Pulmonary artery endothelial cell (primary cell): Measurements from ENCODE around the gene ATOH7. TPM values are rescaled to one million over a fixed set of nuclear protein-coding genes. Genes with fewer than 3 reads are reported as not detected.
"Not testable (repeated sequence)": the region's sequence is repeated elsewhere in the genome, so short reads cannot be mapped to it uniquely, and the experiment has no call there.

Experiments
- DNase-seq: peaks from one replicate; pipeline ENCODE4 v3.0.0-alpha.2; 2011; ENCODE audit warnings: low read depth, low spot score
- total RNA-seq: library from RNA; depleted of rRNA; stranded (reverse); fragments of >200 nt; gene quantifications from 2 replicates; pipeline ENCODE4 v1.2.3, GENCODE V29; 2014

The ATOH7 gene
- not detected in 2 replicates for total RNA-seq

DNA sequence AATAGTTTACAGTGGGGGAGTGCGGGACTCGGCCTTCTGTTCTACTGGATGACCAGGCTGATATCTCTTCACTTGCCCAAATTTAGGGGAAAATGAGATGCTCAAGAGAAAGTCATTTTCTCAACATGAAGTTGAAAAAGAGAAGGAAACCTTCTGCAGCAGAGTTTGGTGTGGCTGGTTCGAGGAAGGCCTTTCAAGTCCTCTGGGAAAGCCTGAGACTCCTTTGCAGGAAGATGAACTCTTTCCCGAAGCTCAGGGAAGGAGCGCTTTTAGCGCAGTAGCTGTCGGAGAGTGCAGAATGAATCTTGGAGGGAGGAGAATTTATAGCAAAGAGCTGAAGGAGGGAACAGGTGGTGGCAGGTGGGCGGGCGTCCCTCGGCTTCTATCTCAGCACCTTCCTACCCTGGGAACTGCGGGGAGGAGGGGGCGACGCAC lies at the start of gene ATOH7:
Gene ATOH7, minus strand, starts transcription at position 297 of the 435 bp plus-strand sequence. CDS start 436 bp downstream, outside the sequence.
- DNase-seq = no peak

DNA sequence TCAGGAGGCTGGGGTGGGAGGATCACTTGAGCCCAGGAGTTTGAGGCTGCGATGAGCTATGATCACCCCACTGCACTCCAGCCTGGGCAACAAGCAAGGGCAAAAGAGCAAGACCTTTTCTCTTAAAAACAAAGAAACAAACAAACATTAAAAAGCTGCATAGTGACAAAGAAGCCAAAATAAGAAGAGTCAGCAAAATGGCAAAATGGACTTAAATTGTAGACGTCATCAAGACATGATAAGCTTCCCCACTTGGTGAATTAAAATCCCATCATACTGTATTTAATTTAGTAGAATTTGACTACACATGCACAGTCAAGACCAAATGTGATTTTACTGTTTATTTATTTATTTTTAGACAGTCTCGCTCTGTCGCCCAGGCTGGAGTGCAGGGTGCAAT lies 48.8 kb upstream of the ATOH7 start:
- DNase-seq = no peak

DNA sequence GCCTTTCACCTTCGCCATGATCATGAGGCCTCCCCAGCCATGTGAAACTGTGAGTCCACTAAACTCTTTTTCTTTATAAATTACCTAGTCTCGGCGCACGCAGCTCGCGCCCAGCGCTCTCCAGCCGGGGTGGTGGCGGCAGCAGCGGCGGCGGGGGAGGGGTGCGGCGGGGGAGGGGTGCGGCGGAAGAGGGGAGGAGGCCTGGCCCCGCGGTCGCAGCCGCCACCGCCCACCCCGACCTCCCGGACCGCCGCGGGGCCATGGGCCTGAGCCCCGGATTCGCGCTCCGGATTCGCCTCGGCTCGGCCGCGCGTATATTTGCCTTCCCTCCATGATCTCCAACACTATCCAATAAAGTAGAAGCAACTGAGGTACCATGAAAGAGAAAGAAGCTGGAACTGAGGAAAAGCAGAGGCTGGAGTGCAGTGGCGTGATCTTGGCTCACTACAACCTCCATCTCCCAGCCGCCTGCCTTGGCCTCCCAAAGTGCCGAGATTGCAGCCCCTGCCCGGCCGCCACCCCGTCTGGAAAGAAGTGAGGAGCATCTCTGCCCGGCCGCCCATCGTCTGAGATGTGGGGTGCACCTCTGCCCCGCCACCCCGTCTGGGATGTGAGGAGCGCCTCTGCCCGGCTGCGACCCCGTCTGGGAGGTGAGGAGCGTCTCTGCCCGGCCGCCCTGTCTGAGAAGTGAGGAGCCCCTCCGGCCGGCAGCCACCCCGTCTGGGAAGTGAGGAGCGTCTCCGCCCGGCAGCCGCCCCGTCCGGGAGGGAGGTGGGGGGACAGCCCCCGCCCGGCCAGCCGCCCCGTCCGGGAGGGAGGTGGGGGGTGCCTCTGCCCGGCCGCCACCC lies 47.2 kb upstream of the ATOH7 start:
- DNase-seq = not testable (repeated sequence)

DNA sequence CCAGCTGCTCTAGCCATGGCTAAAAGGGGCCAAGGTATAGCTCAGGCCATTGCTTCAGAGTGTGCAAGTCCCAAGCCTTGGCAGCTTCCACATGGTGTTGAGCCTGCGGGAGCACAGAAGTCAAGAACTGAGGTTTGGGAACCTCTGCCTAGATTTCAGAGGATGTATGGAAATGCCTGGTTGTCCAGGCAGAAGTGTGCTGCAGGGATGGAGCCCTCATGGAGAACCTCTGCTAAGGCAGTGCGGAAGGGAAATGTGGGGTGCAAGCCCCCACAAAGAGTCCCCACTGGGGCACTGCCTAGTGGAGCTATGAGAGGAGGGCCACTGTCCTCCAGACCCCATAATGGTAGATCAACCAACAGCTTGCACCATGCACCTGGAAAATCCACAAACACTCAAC lies 45.9 kb upstream of the ATOH7 start:
- not testable (repeated sequence) for DNase-seq

DNA sequence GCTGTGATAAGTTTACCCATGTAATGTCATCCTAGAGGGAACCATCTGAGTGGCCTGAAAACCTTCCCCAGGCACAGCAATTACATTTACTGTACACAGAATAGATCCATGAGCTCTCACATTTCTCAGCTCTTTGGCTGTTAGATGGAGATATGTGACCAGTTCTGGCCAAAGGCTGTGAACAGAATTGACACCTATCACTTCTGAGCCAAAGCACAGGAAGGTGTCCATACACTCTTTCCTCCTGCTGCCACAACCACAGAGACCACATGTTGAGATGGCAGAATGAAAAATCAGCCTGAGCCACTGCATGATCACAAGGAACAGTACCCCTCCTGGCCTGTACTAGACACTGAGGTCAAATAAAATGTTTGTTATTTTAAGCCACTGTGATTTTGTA lies 44.3 kb upstream of the ATOH7 start:
- DNase-seq = no peak

DNA sequence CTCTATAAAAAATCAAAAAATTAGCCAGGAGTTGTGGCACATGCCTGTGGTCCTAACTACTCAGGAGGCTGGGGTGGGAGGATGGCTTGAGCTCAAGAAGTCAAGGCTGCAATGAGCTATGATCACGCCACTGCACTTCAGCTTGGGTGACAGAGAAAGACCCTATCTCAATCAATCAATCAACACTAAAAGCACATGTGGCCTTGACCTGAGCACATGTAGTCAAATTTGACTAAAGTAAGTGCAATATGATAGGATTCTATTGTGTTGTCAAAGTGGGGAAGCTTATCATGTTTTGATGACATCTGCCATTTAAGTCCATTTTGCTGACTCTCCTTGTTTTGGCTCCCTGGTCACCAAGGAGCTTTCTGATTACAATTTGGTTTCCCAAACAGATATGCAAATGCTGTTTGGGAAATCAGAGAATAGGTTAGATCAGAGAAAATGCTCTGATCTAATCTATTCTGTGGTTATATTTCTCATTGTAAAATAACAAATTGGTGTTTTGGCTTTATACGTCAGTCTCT lies 43.8 kb upstream of the ATOH7 start:
- DNase-seq = no peak

DNA sequence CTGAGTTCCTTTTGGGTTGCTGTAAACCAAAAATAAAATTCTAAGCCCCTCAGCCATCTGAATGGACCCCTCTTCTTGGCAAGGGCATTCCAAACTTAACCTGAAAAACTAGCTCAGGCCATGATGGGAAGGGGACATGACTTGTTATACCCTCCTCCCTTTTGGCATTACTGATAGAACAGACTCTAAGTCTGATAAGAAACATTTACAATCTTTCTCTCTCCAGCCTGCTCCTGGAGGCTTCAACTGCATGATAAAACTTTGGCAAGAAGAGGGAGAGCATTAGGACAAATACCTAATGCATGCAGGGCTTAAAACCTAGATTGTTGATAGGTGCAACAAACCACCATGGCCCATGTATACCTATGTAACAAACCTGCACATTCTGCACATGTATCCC lies 40.9 kb upstream of the ATOH7 start:
- no peak for DNase-seq

DNA sequence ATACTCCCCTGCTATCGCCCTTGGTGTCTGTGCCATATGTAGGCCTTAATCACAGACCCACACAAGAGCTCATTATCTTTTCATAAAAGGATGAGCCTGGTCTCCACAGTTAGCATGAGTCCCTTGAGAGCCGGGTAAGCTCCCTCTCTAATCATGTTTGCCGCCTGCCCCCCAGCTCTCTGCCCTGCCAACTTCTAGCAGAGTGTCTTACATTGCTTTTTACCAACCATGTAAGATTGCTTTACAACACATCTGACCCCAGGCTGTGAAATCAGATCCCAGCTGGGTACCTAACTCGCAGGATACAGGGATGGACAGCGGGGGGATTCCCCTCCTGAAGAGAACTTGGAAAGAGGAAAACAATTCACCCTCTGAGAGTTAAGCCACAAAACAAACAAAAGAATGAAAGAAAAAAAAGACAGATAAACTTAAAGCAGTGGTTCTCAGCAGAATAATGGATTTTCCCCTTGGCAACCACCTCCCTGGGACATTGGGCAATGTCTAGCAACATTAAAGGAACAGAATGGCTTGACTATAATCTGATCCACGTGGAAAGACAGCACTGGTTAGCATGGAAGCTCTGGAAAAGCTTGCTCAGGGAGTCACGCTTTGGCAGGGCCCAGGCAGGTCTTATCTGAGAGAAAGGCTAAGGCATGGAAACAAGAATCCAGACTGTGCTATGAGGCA lies 39.4 kb upstream of the ATOH7 start:
- no peak for DNase-seq

DNA sequence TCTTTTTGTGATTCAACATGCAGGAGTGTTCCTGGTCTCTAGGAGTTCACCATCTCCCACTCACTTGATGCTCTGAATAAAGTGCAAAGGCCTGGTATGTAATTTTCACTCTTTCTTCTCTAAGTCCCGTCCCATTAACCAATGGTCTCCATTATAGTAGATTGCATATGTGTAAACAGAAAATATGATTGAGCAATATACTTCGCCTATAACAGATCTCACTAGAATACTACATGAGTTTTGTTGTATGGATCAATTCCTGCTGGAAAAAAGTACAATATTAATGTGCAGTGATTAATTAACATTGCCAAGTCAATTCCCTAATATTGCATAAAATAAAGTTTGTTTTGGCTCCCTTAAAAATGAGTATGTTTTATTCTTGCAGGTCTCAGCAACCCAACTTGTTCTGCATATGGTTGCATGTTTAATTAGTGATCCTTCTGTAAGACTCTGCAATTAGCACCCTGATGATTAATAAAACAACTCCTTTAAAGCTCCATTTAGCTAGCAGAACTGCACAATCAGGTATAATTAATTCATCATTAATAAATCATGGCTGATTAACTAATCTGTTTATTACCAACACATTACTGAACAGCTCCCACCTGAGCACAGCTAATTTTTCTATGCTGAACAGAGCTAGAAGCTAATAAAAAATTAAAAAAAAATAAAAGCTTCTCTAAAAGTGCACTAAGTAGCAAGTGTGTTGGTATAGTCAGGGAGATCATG lies 37.8 kb upstream of the ATOH7 start:
- no peak for DNase-seq

DNA sequence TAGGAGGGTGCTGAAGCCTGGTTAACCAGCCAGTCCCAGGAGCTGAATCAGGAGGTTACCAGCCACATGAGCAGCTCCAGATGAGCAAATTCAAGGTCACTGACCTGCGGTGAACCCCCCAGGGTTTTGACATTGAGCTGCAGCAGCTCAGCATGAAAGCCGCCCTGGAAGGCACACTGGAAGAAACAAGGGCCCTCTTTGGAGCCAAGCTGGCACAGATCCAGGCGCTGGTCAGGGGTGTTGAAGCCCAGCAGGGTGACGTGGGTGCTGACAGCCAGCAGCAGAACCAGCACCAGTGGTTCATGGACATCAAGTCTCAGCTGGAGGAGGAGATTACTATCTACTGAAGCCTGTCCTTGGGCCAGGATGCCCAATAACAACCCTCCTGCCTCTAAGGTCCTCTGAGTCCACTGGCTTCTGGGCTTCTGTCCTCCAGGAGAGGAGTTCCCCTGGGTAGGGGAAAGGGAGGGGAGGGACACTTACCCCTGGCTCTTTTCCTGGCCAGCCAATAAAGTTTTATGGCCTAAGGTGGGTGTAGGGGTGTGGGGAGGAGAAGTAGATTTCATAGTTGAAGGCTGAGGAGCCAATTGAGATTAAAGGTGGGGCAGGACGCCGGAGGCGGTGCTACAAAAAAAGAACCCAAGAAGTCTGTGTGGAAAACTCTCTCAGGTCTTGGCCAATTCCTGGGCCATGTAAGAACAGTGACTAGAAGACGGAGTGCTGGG lies 29.4 kb upstream of the ATOH7 start:
- no peak for DNase-seq

DNA sequence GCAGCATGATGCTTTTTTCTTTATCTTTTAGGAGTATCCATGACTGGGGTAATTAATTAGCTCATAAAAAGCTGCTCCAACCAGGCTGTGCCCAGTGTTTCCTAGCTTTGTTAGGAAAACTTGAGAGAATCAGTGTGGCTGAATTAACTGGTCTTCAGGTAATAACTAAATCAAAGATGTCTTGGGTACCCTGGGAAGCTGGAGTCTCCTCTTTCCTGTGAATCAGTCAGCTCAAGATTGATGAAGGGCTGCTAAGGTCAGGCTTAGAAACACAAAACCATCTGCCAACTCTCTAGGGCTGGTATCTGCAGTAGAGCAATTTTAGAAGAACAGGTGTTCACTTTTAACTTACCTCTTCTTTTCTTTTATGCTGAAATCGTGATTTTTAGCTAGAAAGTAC lies 21.4 kb upstream of the ATOH7 start:
- no peak for DNase-seq

DNA sequence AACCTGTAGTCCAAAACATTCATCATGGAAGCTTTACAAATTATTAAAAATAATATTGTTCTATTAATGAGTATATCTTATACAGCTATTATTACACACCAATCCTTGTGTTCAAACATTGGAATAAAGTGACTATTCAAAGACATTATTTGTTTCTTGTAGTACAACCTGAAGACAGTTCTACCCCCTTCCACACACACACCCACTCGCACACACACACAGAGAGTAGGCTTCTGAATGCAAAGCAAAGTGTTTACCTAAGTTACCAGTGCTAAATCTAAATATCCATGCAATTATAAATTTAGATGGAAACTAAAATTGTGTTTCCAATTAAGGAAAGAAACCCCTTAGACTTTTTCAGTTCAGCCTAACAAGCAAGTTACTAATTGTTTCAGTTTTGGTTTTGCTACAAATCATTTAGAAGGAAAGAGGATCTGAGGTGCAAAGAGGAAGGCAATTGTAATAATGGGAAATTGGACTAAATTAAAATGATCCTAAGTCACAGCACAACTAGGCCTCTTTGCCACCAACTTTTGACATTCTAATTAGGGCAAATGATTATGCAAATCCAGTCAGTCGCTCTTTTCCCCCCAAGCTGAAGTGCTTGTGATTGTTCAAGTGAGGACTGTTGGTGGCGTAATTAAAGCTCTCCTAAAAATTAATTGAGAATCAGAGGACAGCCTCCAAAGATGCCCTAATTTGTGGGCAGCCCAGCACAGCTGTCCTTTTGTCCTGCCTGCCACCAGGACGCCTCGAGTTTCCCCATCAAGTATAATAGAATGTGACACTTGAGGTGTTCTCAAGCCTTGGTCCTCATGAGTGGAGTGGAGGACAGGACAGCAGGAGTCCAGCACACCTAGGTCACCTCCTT lies 19.9 kb upstream of the ATOH7 start:
- DNase-seq = no peak

DNA sequence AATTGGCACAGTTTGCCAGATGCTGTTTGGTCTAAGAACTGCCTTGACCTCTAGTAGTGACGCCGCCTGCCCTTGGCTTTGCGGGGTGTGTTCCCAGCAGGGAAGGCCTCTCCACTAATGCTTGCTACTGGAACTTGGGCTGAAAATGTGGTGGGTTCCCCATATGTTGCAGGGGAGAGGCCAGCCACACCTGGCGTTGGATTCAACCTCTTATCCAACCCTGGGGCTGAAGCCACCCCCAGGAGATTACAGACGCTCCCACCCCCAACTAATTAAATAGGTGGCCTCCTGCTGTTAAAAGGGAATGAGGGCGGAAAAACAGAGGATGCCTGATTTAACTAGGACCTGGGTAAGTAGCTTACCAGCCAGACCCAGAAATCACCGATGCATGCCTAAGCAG lies 19.2 kb upstream of the ATOH7 start:
- DNase-seq = no peak

DNA sequence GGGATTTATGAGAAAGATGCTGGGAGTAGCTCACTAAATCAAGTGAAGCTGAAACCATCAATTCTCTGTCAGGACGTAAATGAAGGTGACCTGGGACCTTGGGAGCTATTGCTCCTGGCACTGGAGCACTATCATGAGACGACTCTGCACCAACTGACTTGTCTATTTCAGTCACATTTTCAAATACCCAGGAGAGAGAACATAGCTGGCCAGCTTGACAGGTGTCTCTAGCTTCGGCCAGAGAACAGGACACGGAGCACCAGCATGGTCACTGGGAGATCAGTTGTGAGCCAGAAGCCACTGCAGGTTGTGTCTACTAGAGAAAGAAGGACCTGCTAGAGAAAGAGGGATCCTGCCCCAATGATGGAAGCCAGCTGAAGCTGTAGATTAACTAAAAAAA lies 17.4 kb upstream of the ATOH7 start:
- no peak for DNase-seq

DNA sequence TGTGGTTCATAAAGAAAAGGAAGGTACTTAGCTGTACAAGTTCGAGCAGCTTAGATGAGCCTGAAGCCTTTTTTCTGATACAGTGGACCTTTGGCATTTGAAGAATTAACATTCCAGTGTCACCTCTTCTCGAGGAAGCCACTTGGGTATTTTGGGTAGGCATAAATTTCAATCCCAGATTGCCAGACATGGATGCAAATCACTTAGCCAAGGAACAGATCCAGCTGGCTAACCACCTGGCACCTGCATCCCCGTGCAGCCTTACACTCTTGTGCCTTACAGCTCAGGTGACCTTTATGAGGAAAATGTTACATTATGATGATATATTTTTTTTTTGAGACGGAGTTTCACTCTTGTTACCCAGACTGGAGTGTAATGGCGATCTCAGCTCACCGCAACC lies 16.0 kb upstream of the ATOH7 start:
- no peak for DNase-seq

DNA sequence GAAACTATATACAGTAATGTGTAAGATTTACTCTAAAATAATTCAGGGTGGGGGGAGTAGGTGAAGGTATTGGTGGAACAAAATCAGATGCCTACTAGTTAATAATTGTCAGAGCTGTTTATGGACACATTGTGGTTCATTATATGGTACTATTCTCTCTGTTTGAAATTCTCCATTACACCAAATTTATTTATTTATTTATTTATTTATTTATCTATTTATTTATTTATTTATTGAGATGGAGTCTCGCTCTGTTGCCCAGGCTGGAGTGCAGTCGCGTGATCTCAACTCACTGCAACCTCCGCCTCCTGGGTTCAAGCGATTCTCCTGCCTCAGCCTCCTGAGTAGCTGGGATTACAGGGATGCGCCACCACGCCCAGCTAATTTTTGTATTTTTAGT lies 14.5 kb upstream of the ATOH7 start:
- not testable (repeated sequence) for DNase-seq

DNA sequence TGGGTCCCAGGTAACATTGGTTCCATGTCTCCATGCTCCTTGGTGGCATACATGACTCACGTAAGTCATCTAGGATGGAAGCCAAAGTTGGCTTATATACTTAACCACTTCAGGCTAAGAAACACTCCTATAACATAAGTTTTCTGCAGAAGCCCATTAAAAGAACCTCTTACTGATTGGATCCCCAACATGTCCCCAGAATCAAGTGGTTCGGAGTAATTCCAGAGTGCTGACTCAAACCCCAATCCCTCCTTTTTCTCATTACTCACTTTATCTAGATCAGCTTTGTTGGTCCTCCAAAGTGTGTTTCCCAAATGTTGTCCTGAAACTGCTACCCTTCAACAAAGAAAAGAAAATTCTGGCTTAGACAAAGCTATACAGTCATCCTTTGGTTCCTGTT lies 10.1 kb upstream of the ATOH7 start:
- no peak for DNase-seq

DNA sequence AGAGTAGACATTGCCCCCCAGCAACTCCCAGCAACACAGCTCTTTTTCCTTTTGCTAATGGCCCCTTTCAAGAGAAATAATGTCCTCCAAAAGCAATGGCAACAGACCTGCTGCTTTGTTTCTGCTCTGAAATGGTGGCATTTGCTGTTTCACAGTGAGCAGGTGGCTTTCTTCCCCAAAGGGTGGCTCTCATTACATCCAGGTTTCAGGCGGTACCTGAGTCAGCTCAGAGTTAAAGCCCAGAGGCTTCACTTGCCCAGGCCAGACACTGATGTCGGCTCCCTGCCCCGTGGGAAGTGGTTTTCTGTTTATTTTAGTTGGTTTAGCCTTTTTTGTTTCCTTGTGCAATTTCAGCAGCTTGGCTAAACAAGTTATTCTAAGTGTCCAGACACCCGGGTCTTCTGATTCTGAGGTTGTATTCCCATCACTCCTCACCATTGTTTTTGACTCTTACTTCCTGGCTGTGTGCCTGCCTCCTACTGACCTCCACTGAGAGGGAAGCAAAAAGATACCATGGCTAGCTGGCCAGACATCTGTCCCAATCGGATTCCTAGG lies 7.8 kb upstream of the ATOH7 start:
- no peak for DNase-seq

DNA sequence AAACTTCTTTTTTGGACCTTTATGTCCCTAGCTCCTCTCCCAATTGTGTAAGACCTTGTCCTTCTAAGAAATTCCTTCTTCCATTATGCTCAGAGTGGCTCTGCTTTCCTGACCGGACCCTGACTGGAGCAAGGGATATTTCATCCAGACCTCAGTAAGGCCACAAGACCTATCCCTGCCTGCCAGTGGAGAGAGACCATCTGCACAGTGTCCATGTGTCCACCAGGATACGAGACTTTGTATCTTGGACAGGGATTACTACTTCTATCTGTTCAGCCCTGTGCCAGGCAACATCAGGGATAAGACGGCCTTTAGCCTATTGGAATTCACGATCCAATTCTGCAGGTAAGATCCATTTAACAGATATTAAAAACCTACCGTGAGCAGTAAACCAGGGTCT lies 7.2 kb upstream of the ATOH7 start:
- no peak for DNase-seq

DNA sequence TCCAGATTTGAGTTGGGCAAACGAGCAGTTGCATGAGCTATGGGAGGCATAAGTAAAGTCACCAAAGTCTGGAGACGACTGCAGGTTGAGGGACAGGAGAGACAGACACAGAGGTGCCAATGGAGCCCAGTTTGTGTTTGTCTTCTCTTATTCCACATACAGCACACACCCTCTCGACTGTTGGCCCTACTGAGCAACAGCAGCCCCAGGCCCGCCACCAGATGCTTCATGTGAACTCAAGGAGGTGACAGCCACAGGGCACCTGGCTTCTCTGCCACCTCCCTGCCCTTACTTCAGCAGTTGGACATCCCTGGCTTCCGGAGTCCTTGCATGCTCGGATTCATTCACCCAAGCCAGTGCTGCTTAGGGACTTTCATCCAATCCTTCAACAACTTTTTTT lies 6.5 kb upstream of the ATOH7 start:
- no peak for DNase-seq
